KOPT-K1 (cell line): Measurements from ENCODE around the gene MYL12A.

ENCODE experiments used
- H3K27ac ChIP-seq: fragments of 200-600 bp; sonication (generic); 2 replicates; pipeline ENCODE4 v1.5.1; 2016; ENCODE audit warnings: antibody characterized with exemption, mild to moderate bottlenecking, low read depth, low read length; ENCODE audit not compliant: poor library complexity, severe bottlenecking
- H3K36me3 ChIP-seq: fragments of 200-600 bp; sonication (generic); 2 replicates; pipeline ENCODE4 v1.5.1; 2017; ENCODE audit warnings: antibody characterized with exemption, mild to moderate bottlenecking, low read length, moderate library complexity; ENCODE audit not compliant: insufficient read depth
- H3K9me3 ChIP-seq: fragments of 200-600 bp; sonication (generic); 2 replicates; pipeline ENCODE4 v1.5.1; 2017; ENCODE audit warnings: antibody characterized with exemption, low read length, mild to moderate bottlenecking; ENCODE audit not compliant: insufficient read depth, poor library complexity, severe bottlenecking

Gene MYL12A

GRCh38 chr18:3281456-3282400, 34.1 kb downstream of the MYL12A start:
- H3K36me3 ChIP-seq, result peaks cover 28% of the 10 kb centered on the region
- no peaks in the 10 kb centered on the region for H3K9me3 ChIP-seq
- no peak overlapping the region for H3K27ac ChIP-seq

- no peaks in the 10 kb centered on the region for H3K9me3 ChIP-seq
Measured at GRCh38 chr18:3283253-3283863, 35.8 kb downstream of the MYL12A start.

GRCh38 chr18:3283908-3284307, 36.3 kb downstream of the MYL12A start:
- H3K27ac ChIP-seq, result no peak overlapping the region
- H3K36me3 ChIP-seq, result peaks cover 6% of the 10 kb centered on the region
- no peaks in the 10 kb centered on the region for H3K9me3 ChIP-seq

More at GRCh38 chr18:3283253-3283863, 35.8 kb downstream of the MYL12A start:
- Histone ChIP-seq H3K36me3 (peaks cover 12% of the 10 kb centered on the region), H3K27ac (no peak overlapping the region)

GRCh38 chr18:3284501-3284900, 36.9 kb downstream of the MYL12A start:
- Histone ChIP-seq H3K27ac (no peak overlapping the region), H3K9me3 (no peaks in the 10 kb centered on the region), H3K36me3 (peaks cover under 1% of the 10 kb centered on the region; the same call in 1 of the 2 replicates)

GRCh38 chr18:3286159-3286558, 38.6 kb downstream of the MYL12A start:
- Histone ChIP-seq H3K9me3 (peaks cover 9% of the 10 kb centered on the region), H3K36me3 (no peaks in the 10 kb centered on the region), H3K27ac (no peak overlapping the region)

- Histone ChIP-seq H3K27ac (no peak overlapping the region), H3K36me3 (no peaks in the 10 kb centered on the region), H3K9me3 (peaks cover 11% of the 10 kb centered on the region)
Measured at GRCh38 chr18:3293196-3293951, 45.8 kb downstream of the MYL12A start.

- Histone ChIP-seq H3K27ac (no peak overlapping the region), H3K9me3 (peaks cover 11% of the 10 kb centered on the region), H3K36me3 (no peaks in the 10 kb centered on the region)
Measured at GRCh38 chr18:3294435-3295080, 47.0 kb downstream of the MYL12A start.

GRCh38 chr18:3297025-3297984, 49.7 kb downstream of the MYL12A start:
- Histone ChIP-seq H3K9me3 (peaks cover 6% of the 10 kb centered on the region), H3K36me3 (no peaks in the 10 kb centered on the region), H3K27ac (peak overlapping the region; percentile 64)

GRCh38 chr18:3304832-3305231, 57.2 kb downstream of the MYL12A start:
- H3K9me3 ChIP-seq, result peaks cover 6% of the 10 kb centered on the region
- no peaks in the 10 kb centered on the region for H3K36me3 ChIP-seq
- H3K27ac ChIP-seq, result no peak overlapping the region

GRCh38 chr18:3305354-3305762, 57.8 kb downstream of the MYL12A start:
- no peak overlapping the region for H3K27ac ChIP-seq

More at GRCh38 chr18:3305354-3305762, 57.8 kb downstream of the MYL12A start:
- Histone ChIP-seq H3K36me3 (no peaks in the 10 kb centered on the region), H3K9me3 (peaks cover 1% of the 10 kb centered on the region)
